ENCODE data around the gene SUPT6H.

DNA sequence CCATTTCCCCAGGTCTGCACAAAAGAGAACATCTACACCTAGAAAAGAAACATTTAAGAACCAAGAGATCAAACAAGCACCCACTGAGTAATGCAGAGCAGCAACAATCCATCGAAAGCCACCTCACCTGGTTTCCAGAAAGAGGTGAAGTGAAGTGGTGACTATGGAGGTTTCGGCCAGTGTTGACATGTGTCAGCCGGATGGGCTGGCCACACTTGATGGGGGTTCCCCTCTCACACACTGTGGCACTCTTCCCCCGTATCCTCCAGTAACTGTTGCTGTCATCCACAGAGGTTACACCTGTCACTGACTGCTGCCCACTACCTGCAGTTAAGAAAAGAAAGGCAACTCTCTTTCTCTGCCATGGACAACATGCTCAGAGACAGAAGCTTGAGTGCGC lies 6.8 kb upstream of the SUPT6H start:
- TF ChIP-seq, protein P1, sequence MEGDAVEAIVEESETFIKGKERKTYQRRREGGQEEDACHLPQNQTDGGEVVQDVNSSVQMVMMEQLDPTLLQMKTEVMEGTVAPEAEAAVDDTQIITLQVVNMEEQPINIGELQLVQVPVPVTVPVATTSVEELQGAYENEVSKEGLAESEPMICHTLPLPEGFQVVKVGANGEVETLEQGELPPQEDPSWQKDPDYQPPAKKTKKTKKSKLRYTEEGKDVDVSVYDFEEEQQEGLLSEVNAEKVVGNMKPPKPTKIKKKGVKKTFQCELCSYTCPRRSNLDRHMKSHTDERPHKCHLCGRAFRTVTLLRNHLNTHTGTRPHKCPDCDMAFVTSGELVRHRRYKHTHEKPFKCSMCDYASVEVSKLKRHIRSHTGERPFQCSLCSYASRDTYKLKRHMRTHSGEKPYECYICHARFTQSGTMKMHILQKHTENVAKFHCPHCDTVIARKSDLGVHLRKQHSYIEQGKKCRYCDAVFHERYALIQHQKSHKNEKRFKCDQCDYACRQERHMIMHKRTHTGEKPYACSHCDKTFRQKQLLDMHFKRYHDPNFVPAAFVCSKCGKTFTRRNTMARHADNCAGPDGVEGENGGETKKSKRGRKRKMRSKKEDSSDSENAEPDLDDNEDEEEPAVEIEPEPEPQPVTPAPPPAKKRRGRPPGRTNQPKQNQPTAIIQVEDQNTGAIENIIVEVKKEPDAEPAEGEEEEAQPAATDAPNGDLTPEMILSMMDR (IDR thresholded peaks at IDR 0.05): no peak
- no peak for TF ChIP-seq JUN (IDR thresholded peaks at IDR 0.05)
- no peak for TF ChIP-seq POLR2A (IDR thresholded peaks at IDR 0.05; ENCODE audit: low read length)
- TF ChIP-seq HDAC2 (IDR thresholded peaks at IDR 0.05): no peak
- TF ChIP-seq MYC (IDR thresholded peaks at IDR 0.05; ENCODE audit: borderline replicate concordance, low read length): no peak

All from A549 (cell line).